GM12878 (cell line): ENCODE measurements around the gene VPS26B. TPM values are rescaled to one million over a fixed set of nuclear protein-coding genes. Genes with fewer than 3 reads are reported as not detected.

Experiments
- ATAC-seq: fragments of 200-7000 bp; cut with Tn5 transposase; 3 replicates; pipeline ENCODE4 v1.9.1; 2020; ENCODE audit warnings: mild to moderate bottlenecking, moderate library complexity
- BruUV-seq: library from RNA; stranded (reverse); fragments of 400-500 nt; replicated peaks from 2 replicates; lab custom pipeline; 2021; lab: Mats Ljungman, UMichigan
- CTCF ChIA-PET: fragments of 300-600 bp; sonication (Branson Sonifier 250); formaldehyde crosslinking; extraction: SDS; loops from one replicate; lab custom pipeline; 2021; ENCODE audit warnings: inconsistent platforms; lab: Yijun Ruan, JAX
- POLR2A ChIA-PET: fragments of 350-600 bp; formaldehyde crosslinking; extraction: SDS; loops from one replicate; lab custom pipeline; 2021; ENCODE audit warnings: inconsistent platforms; lab: Charles Lee
- RAD21 ChIA-PET: fragments of 300-600 bp; sonication (Branson Sonifier 250); formaldehyde crosslinking; loops from one replicate; lab custom pipeline; 2023; ENCODE audit warnings: antibody characterized with exemption; ENCODE audit not compliant: unreplicated experiment; lab: Charles Lee
- SMC1A ChIA-PET: fragments of 300-600 bp; sonication (Branson Sonifier 250); formaldehyde crosslinking; loops from one replicate; lab custom pipeline; 2023; ENCODE audit not compliant: unreplicated experiment, uncharacterized antibody; lab: Charles Lee
- DNase-seq: peaks from one replicate; pipeline ENCODE4 v3.0.0-alpha.2; 2011; ENCODE audit warnings: low read depth, low spot score
- FAIRE-seq: peaks from 3 replicates; lab custom pipeline; 2011; peaks lifted over from hg19 to GRCh38; lab: Jason Lieb, UNC
- H2AFZ ChIP-seq: 2 replicates; pipeline ENCODE4 v1.6.0; 2011; ENCODE audit warnings: low read depth, low read length, control low read depth; ENCODE audit not compliant: control insufficient read depth
- H3K27ac ChIP-seq: 2 replicates; pipeline ENCODE4 v1.5.1; 2011; ENCODE audit warnings: control low read depth; ENCODE audit not compliant: control insufficient read depth, insufficient read depth
- H3K27me3 ChIP-seq, 2 experiments: replicated peaks in 1 of 2; 2 replicates each; pipeline versions ENCODE4 v1.6.0 to v1.6.1; 2011; ENCODE audit warnings: low read length in 1 of 2; ENCODE audit not compliant: control insufficient read depth in 2 of 2, insufficient read depth in 2 of 2
- H3K36me3 ChIP-seq, 2 experiments: 2 replicates each; pipeline ENCODE4 v1.5.1; 2011; ENCODE audit warnings: low read length in 1 of 2; ENCODE audit not compliant: control insufficient read depth in 2 of 2, insufficient read depth in 2 of 2
- H3K4me1 ChIP-seq: 2 replicates; pipeline ENCODE4 v1.6.1; 2011; ENCODE audit warnings: mild to moderate bottlenecking, low read length, moderate library complexity, mixed read lengths; ENCODE audit not compliant: control insufficient read depth, insufficient read depth
- H3K4me2 ChIP-seq: 2 replicates; pipeline ENCODE4 v1.6.0; 2011; ENCODE audit warnings: control low read depth; ENCODE audit not compliant: control insufficient read depth, insufficient read depth
- H3K4me3 ChIP-seq: fragments of 200-600 bp; sonication (generic); 2 replicates; pipeline ENCODE4 v1.5.1; 2016
- H3K79me2 ChIP-seq: 2 replicates; pipeline ENCODE4 v1.6.0; 2011; ENCODE audit warnings: low read length; ENCODE audit not compliant: control insufficient read depth, insufficient read depth
- H3K9ac ChIP-seq: 2 replicates; pipeline ENCODE4 v1.8.0; 2011; ENCODE audit warnings: low read length, control low read depth, mixed read lengths; ENCODE audit not compliant: control insufficient read depth, insufficient read depth
- H3K9me3 ChIP-seq: replicated peaks from 3 replicates; pipeline ENCODE4 v1.5.1; 2011; ENCODE audit warnings: mild to moderate bottlenecking, low read length; ENCODE audit not compliant: control insufficient read depth, insufficient read depth
- H4K20me1 ChIP-seq: 2 replicates; pipeline ENCODE4 v1.6.0; 2011; ENCODE audit not compliant: control insufficient read depth, insufficient read depth
- BACH1 ChIP-seq: fragments of 450-650 bp; IDR thresholded peaks from 2 replicates; pipeline ENCODE4 v1.6.1; 2017; ENCODE audit warnings: mild to moderate bottlenecking, borderline replicate concordance
- BMI1 ChIP-seq: fragments of 450-650 bp; IDR thresholded peaks from 2 replicates; pipeline ENCODE4 v1.6.1; 2016; ENCODE audit warnings: mild to moderate bottlenecking, moderate library complexity, borderline replicate concordance
- JUNB ChIP-seq: IDR thresholded peaks from 2 replicates; pipeline ENCODE4 v1.6.1; 2016; ENCODE audit warnings: antibody characterized with exemption, mild to moderate bottlenecking
- MTA2 ChIP-seq: fragments of 450-650 bp; IDR thresholded peaks from 2 replicates; pipeline ENCODE4 v1.6.1; 2016; ENCODE audit warnings: low read depth, mild to moderate bottlenecking, moderate library complexity
- SP1 ChIP-seq: IDR thresholded peaks from one replicate; pipeline ENCODE4 v1.6.1; 2011; ENCODE audit warnings: low read depth, low read length
- ZZZ3 ChIP-seq: IDR thresholded peaks from 2 replicates; pipeline ENCODE4 v1.6.1; 2011; ENCODE audit warnings: low read depth; ENCODE audit not compliant: control insufficient read depth, insufficient read length
- WGBS: methylation state at CpG from one replicate; pipeline ENCODE4 v1.1.6; 2016; ENCODE audit warnings: low lambda C conversion rate; ENCODE audit not compliant: insufficient replicate concordance, insufficient coverage; ENCODE audit errors: missing lambda C conversion rate; 5-methylcytosine and 5-hydroxymethylcytosine counted together
- in situ Hi-C: fragments of 300-500 bp; cut with MboI; formaldehyde crosslinking; loops from 9 replicates; pipeline ENCODE4 v1.14.3; 2018; ENCODE audit warnings: mixed read lengths
- intact Hi-C: fragments of 100-400 bp; cut with micrococcal nuclease; formaldehyde crosslinking; loops from one replicate; pipeline ENCODE4 v1.14.2; 2022; ENCODE audit not compliant: unreplicated experiment
- polyA plus RNA-seq, 11 experiments: library from polyadenylated mRNA; depleted of rRNA in 4 of 11; unstranded in 6 of 11; stranded (reverse) in 5 of 11; fragments of >200 nt; fragmentation: Nextera tagmentation in 4 of 11; fragmentation: Illumina TruSeq in 1 of 11; extraction: Ambion mirVana in 4 of 11; extraction: Trizol in 1 of 11; gene quantifications; 1 replicate in 1 of 11; 2 replicates in 10 of 11; pipeline versions ENCODE4 v1.2.1 to v1.2.3, GENCODE V29; 2011 to 2016; ENCODE audit warnings: inconsistent platforms in 2 of 11, missing spikeins in 2 of 11, low read depth in 1 of 11
- total RNA-seq, 4 experiments: library from RNA; depleted of rRNA in 3 of 4; stranded (reverse); fragments of >200 nt in 3 of 4; fragmentation: Illumina TruSeq in 1 of 4; extraction: Trizol in 1 of 4; gene quantifications; 2 replicates each; pipeline versions ENCODE4 v1.2.1 to v1.2.3, GENCODE V29; 2013 to 2021

VPS26B gene
- total and polyA plus RNA-seq, 10 of the 15 experiments (the other 5 are each of a cell fraction or from before 2014, with no cell fraction given), result 1.6 to 26.9 (median 13.3) TPM

DNA sequence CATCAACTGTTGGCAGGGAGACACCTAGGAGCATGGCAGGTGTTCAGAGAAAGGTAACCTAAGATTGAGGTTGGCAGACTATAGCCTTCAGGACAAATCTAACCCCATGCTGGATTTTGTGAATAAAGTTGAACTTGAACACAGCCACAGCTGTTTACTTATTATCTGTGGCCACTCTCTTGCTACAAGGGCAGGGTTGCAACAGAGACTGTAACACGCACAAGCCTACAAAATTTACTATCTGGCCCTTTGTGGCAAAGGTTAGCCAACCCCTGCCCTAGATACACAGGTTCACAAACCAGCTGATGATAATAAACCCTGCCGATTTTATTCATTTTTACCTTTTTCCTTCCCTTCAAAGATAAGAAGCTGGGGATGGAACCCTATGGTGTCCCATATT, 26.2 kb downstream of the VPS26B start:
- no peak for TF ChIP-seq ZZZ3
- TF ChIP-seq SP1, result no peak
- TF ChIP-seq JUNB, result no peak
- TF ChIP-seq BACH1, result no peak
- TF ChIP-seq MTA2, result no peak
- TF ChIP-seq BMI1, result no peak
- CTCF ChIA-PET, result interaction anchor here (1.3 to 1.8 kb wide), 5 partner anchors 9 to 42 kb away, joined by 4 to 8 read pairs (median 4); no protein-coding TSS in a partner anchor
- H3K36me3 ChIP-seq, result peaks cover 4 to 14% of the 10 kb centered on the region in 2 experiments
- BruUV-seq, result no TSS peak
- no peak overlapping the region for H3K4me2 ChIP-seq
- no peaks in the 10 kb centered on the region for H3K27me3 ChIP-seq
- FAIRE-seq, result no peak
- no peak overlapping the region for H2AFZ ChIP-seq
- no peak overlapping the region for H3K4me3 ChIP-seq
- ATAC-seq, result no peak
- H3K4me1 ChIP-seq, result no peaks in the 10 kb centered on the region
- 89% methylated on average over 2 of the region's 2 CpGs for WGBS
- no peak overlapping the region for H3K27ac ChIP-seq
- SMC1A ChIA-PET, result interaction anchor here (1.3 to 1.4 kb wide), 2 partner anchors 22 to 23 kb away, joined by 3 to 5 read pairs; no protein-coding TSS in a partner anchor
- in situ Hi-C loops (no loop called here), intact Hi-C loops (loop anchor here (10.0 kb wide), 1 partner anchor 46 kb away; no protein-coding TSS in a partner anchor)
- no peaks in the 10 kb centered on the region for H4K20me1 ChIP-seq
- RAD21 ChIA-PET, result no interaction called here
- DNase-seq, result no peak
- no peak overlapping the region for H3K9ac ChIP-seq
- H3K9me3 ChIP-seq, result no peaks in the 10 kb centered on the region
- POLR2A ChIA-PET, result interaction anchor here (1.1 kb wide), 1 partner anchor 26 kb away, joined by 3 read pairs; the partner anchor contains the start of gene VPS26B
- H3K79me2 ChIP-seq, result peaks cover 6% of the 10 kb centered on the region
